ENCODE data around the gene SARDH.

The SARDH gene

GRCh38 chr9:133730994-133731715 is 7.0 kb downstream of the SARDH start:
- ChIA-PET CTCF (interaction anchor here (1.0 kb wide), 1 partner anchor 12 kb away, joined by 4 read pairs; no protein-coding TSS in a partner anchor), POLR2A (interaction anchor here (2.4 kb wide), 1 partner anchor 12 kb away, joined by 5 read pairs; no protein-coding TSS in a partner anchor)
- no peak for TF ChIP-seq SP1 (IDR thresholded peaks at IDR 0.05)
- no peak for TF ChIP-seq TARDBP (IDR thresholded peaks at IDR 0.05)
- TF ChIP-seq BHLHE40 (IDR thresholded peaks at IDR 0.05; ENCODE audit: borderline replicate concordance) = no peak
- no peak for TF ChIP-seq SUZ12 (IDR thresholded peaks at IDR 0.05)
- TF ChIP-seq LEF1 (IDR thresholded peaks at IDR 0.05; ENCODE audit: borderline replicate concordance) = no peak
- TF ChIP-seq ARNT (IDR thresholded peaks at IDR 0.05) = no peak
- no peak for TF ChIP-seq PKNOX1 (IDR thresholded peaks at IDR 0.05)
- TF ChIP-seq ELF4 (IDR thresholded peaks at IDR 0.05) = no peak
- TF ChIP-seq FOXA1 (IDR thresholded peaks at IDR 0.05) = no peak
- DNase-seq (ENCODE audit: extremely low spot score) = no peak

DNA sequence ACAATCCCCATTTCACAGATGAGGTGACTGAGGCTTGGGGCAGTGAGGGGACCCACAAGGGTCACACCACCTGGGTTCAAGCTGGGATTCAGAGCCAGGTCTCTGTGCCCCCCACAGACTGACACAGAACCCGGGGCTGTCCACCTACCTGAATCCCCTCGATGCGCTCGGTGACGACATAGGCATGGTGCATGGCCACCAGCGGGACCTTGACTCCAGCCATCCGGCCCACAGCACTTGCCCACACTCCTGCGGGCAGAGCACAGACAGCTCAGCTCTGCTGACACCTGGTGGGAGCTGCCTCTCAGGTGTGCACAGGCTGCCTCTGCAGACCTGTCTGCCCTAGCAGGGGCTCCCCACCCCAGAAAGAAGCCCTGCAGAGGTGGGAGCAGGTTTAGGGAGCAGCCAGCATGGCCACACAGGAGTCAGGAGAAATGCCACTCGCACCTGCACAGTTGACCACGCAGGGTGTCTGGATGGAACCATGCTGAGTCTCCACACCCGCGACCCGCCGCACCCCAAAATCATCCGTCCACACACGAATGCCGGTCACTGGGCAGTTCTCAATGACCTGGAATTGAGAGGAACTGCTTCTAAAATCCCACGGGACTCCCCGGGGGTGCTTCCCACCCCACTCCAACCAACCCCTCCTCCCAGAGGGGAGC is 8.4 kb downstream of the SARDH start:
- DNase-seq (ENCODE audit: extremely low spot score) = no peak
- TF ChIP-seq SUZ12 (IDR thresholded peaks at IDR 0.05) = no peak
- no peak for TF ChIP-seq ZNF384 (IDR thresholded peaks at IDR 0.05)
- TF ChIP-seq PKNOX1 (IDR thresholded peaks at IDR 0.05) = no peak
- TF ChIP-seq FOXA1 (IDR thresholded peaks at IDR 0.05) = no peak
- no peak for TF ChIP-seq TARDBP (IDR thresholded peaks at IDR 0.05)
- no peak for TF ChIP-seq ARNT (IDR thresholded peaks at IDR 0.05)
- no peak for TF ChIP-seq ELF4 (IDR thresholded peaks at IDR 0.05)
- no peak for TF ChIP-seq FOXK2 (IDR thresholded peaks at IDR 0.05)
- no peak for TF ChIP-seq HDGF (IDR thresholded peaks at IDR 0.05; ENCODE audit: borderline replicate concordance)
- TF ChIP-seq LEF1 (IDR thresholded peaks at IDR 0.05; ENCODE audit: borderline replicate concordance) = no peak
- no peak for TF ChIP-seq BHLHE40 (IDR thresholded peaks at IDR 0.05; ENCODE audit: borderline replicate concordance)
- no peak for TF ChIP-seq SP1 (IDR thresholded peaks at IDR 0.05)
- TF ChIP-seq L3MBTL2 (conservative IDR thresholded peaks at IDR 0.05) = no peak
- TF ChIP-seq CTBP1 (IDR thresholded peaks at IDR 0.05; ENCODE audit: borderline replicate concordance) = no peak
- TF ChIP-seq FOXM1 (IDR thresholded peaks at IDR 0.05; ENCODE audit: borderline replicate concordance) = no peak
- no peak for TF ChIP-seq NFRKB (IDR thresholded peaks at IDR 0.05)
- ChIA-PET POLR2A (no interaction called here), CTCF (interaction anchor here (0.5 to 1.2 kb wide), 2 partner anchors 9 to 13 kb away, joined by 3 read pairs; no protein-coding TSS in a partner anchor)

DNA sequence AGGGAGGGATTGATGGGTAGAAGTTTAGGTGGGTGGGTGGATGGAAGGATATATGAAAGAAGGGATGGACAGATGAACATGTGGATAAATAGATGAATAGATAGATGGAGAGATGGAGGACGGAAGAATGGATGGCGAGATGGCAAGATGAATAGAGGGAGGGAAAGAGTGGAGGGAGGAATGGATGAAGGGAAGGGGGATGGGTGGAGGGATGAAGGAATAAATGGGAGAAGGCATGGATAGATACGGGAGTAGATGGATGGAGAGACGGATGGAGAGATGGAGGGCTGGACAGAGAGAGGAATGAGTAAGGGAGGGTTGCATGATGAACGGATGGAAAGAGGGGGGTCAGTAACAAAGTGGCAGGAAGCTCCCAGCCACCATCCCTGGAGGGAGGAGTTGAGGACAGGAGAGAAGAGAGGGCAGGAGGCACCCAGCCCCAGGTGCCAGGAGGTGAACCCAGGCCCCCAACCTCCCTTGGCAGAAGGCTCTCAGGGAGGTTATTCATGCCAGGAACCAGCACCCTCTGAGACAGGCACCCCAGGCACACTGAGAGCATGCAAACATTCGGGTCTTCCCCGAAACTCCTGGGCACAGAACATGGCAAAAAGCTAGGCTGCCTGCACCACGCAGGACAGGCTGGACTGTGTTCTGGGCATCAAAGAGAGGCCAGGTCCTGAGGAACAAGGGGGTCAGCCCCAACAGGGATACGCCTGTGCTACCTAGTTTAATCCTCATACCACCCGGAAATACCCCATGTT is 9.1 kb downstream of the SARDH start:
- no peak for DNase-seq (ENCODE audit: extremely low spot score)
- TF ChIP-seq FOXK2 (IDR thresholded peaks at IDR 0.05) (no peak), ELF4 (IDR thresholded peaks at IDR 0.05) (no peak), FOXA1 (IDR thresholded peaks at IDR 0.05) (no peak), SP1 (IDR thresholded peaks at IDR 0.05) (no peak), SUZ12 (IDR thresholded peaks at IDR 0.05) (no peak), LEF1 (IDR thresholded peaks at IDR 0.05; ENCODE audit: borderline replicate concordance) (no peak), L3MBTL2 (conservative IDR thresholded peaks at IDR 0.05) (no peak), ARNT (IDR thresholded peaks at IDR 0.05) (no peak), TARDBP (IDR thresholded peaks at IDR 0.05) (no peak), BHLHE40 (IDR thresholded peaks at IDR 0.05; ENCODE audit: borderline replicate concordance) (no peak), PKNOX1 (IDR thresholded peaks at IDR 0.05) (no peak), FOXM1 (IDR thresholded peaks at IDR 0.05; ENCODE audit: borderline replicate concordance) (no peak), CTBP1 (IDR thresholded peaks at IDR 0.05; ENCODE audit: borderline replicate concordance) (no peak), ZNF384 (IDR thresholded peaks at IDR 0.05) (no peak), NFRKB (IDR thresholded peaks at IDR 0.05) (no peak), HDGF (IDR thresholded peaks at IDR 0.05; ENCODE audit: borderline replicate concordance) (no peak)
- ChIA-PET POLR2A (no interaction called here), CTCF (interaction anchor here (1.2 kb wide), 1 partner anchor 14 kb away, joined by 3 read pairs; no protein-coding TSS in a partner anchor)

DNA sequence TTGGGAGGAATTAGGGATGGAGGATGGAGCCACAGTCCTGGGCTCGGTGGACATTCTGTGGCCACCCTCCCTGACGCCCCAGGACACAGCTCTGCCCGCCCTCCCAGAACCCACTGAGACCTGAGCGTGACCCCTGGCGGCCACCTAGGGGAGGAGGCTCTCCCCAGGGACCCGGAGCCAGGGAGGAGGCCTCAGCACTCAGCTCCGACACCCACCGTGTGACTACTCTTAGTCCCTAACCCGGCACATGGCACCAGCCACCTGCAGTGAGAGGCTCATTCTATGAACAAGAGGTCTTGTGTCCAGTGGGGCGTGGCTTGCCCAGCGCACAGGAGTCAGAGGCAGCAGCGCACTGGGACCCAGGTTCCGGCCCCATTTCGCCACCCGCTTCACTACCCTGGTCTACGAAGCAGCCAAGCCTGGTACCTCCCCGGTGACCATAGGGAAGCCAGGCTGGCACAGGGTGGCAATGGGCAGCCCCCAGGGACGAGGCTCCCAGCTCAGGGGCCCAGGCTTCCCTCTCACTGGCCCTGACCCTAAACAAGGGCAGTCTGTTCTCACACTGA is 10.2 kb downstream of the SARDH start:
- no peak for DNase-seq (ENCODE audit: extremely low spot score)
- ChIA-PET POLR2A (no interaction called here), CTCF (interaction anchor here (1.3 to 1.5 kb wide), 2 partner anchors 15 to 194 kb away, joined by 3 to 7 read pairs; partner anchors contain the start of gene ADAMTSL2)
- TF ChIP-seq FOXK2 (IDR thresholded peaks at IDR 0.05) (no peak), SP1 (IDR thresholded peaks at IDR 0.05) (no peak), ELF4 (IDR thresholded peaks at IDR 0.05) (no peak), PKNOX1 (IDR thresholded peaks at IDR 0.05) (no peak), FOXA1 (IDR thresholded peaks at IDR 0.05) (no peak), BHLHE40 (IDR thresholded peaks at IDR 0.05; ENCODE audit: borderline replicate concordance) (no peak), ARNT (IDR thresholded peaks at IDR 0.05) (no peak), LEF1 (IDR thresholded peaks at IDR 0.05; ENCODE audit: borderline replicate concordance) (no peak), ZNF384 (IDR thresholded peaks at IDR 0.05) (no peak), CTBP1 (IDR thresholded peaks at IDR 0.05; ENCODE audit: borderline replicate concordance) (no peak), L3MBTL2 (conservative IDR thresholded peaks at IDR 0.05) (no peak), TARDBP (IDR thresholded peaks at IDR 0.05) (no peak), HDGF (IDR thresholded peaks at IDR 0.05; ENCODE audit: borderline replicate concordance) (no peak), SUZ12 (IDR thresholded peaks at IDR 0.05) (no peak), FOXM1 (IDR thresholded peaks at IDR 0.05; ENCODE audit: borderline replicate concordance) (no peak), NFRKB (IDR thresholded peaks at IDR 0.05) (no peak)

Measured in HEK293T (cell line).